ENCODE results near the gene GAGE12G. TPM values are rescaled to one million over a fixed set of nuclear protein-coding genes. Genes with fewer than 3 reads are reported as not detected.

The GAGE12G gene
- total RNA-seq, 1 experiment from 2014 or later, result not detected

GRCh38 chrX:49610718-49611310 is 40.6 kb downstream of the GAGE12G start:
- no peak overlapping the region for H3K23ac ChIP-seq (ENCODE audit: insufficient read length, low read depth, low read length)
- TF ChIP-seq CTCF (conservative IDR thresholded peaks at IDR 0.05), result no peak
- no peak overlapping the region for H3K4me2 ChIP-seq (ENCODE audit: insufficient read depth, insufficient read length, low read length)
- no peak overlapping the region for H3T11ph ChIP-seq (ENCODE audit: low read length)
- H2BK120ac ChIP-seq (ENCODE audit: low read depth, low read length, poor library complexity, severe bottlenecking), result no peak overlapping the region
- Mint-ChIP-seq H3K27me3 (ENCODE audit: low read depth) (no peaks in the 10 kb centered on the region), H3K4me3 (no peak overlapping the region), H3K27ac (no peak overlapping the region), H3K9me3 (peaks cover 59 to 72% of the 10 kb centered on the region in 2 experiments), H3K36me3 (ENCODE audit: insufficient read depth in 1 of 3, low read depth in 3 of 3) (peaks cover 0 to 4% (median 0%) of the 10 kb centered on the region in 3 experiments; a peak in 4 of 7 replicates), H3K4me1 (peaks cover 0 to 5% of the 10 kb centered on the region in 2 experiments; a peak in 2 of 4 replicates)
- H2BK15ac ChIP-seq (ENCODE audit: low read depth, low read length), result no peak overlapping the region
- H3K27ac ChIP-seq (ENCODE audit: insufficient read length, low read depth, low read length), result no peak overlapping the region
- H3K79me1 ChIP-seq (ENCODE audit: insufficient read depth, low read depth, low read length, poor library complexity, severe bottlenecking), result no peaks in the 10 kb centered on the region
- H3K23me2 ChIP-seq (ENCODE audit: insufficient read length, low read depth, low read length, poor library complexity, severe bottlenecking), result no peaks in the 10 kb centered on the region
- H3K9me3 ChIP-seq (ENCODE audit: control insufficient read depth, low read depth, low read length), result peaks cover 38% of the 10 kb centered on the region
- DNase-seq, result no peak
- no peak overlapping the region for H4K8ac ChIP-seq (replicated peaks; ENCODE audit: insufficient read length, low read depth, low read length)
- H3K4ac ChIP-seq (ENCODE audit: low read depth, low read length), result no peak overlapping the region
- H2BK20ac ChIP-seq (ENCODE audit: low read depth, low read length, poor library complexity, severe bottlenecking), result no peak overlapping the region
- H4K91ac ChIP-seq (ENCODE audit: insufficient read length, low read depth, low read length), result no peak overlapping the region
- H2BK12ac ChIP-seq (ENCODE audit: insufficient read length, low read depth, low read length), result no peak overlapping the region
- H3K4me1 ChIP-seq (ENCODE audit: insufficient read depth, low read length), result no peaks in the 10 kb centered on the region
- no peaks in the 10 kb centered on the region for H4K20me1 ChIP-seq (ENCODE audit: control insufficient read depth, insufficient read depth, insufficient read length)
- no peaks in the 10 kb centered on the region for H3K27me3 ChIP-seq (ENCODE audit: insufficient read depth, low read length)
- H2AFZ ChIP-seq (ENCODE audit: low read length), result no peak overlapping the region
- no peak overlapping the region for H3K9ac ChIP-seq (ENCODE audit: extremely low read depth, insufficient read length, low read length)
- H3K56ac ChIP-seq (ENCODE audit: insufficient read length, low read depth, low read length), result no peak overlapping the region
- no peak overlapping the region for H3K14ac ChIP-seq (ENCODE audit: insufficient read depth, low read length)
- no peak overlapping the region for H2AK5ac ChIP-seq (ENCODE audit: insufficient read length, low read length)
- no peaks in the 10 kb centered on the region for H3K79me2 ChIP-seq (ENCODE audit: insufficient read depth, low read length)
- H2BK5ac ChIP-seq (ENCODE audit: insufficient read length, low read length), result no peak overlapping the region
- H3K18ac ChIP-seq (ENCODE audit: insufficient read length, low read depth, low read length), result no peak overlapping the region
- no peak overlapping the region for H4K5ac ChIP-seq (ENCODE audit: insufficient read length, low read depth, low read length)
- WGBS (ENCODE audit: extremely low coverage, insufficient read length, low lambda C conversion rate), result no CpG with 5 or more reads among the region's 7 CpGs

Measured in H9 (cell line).